Loucy (cell line): ENCODE data around the gene SUCLG2.
"Not testable (repeated sequence)": the region's sequence is repeated elsewhere in the genome, so short reads cannot be mapped to it uniquely, and the experiment has no call there.

Experiments
- EZH2phosphoT487 ChIP-seq: fragments of 200-600 bp; IDR thresholded peaks from 2 replicates; pipeline ENCODE4 v1.6.1; 2018; ENCODE audit warnings: antibody characterized with exemption, mild to moderate bottlenecking, moderate library complexity, borderline replicate concordance
- TF ChIP-seq, protein P1 (sequence below): fragments of 200-600 bp; sonication (generic); conservative IDR thresholded peaks from 2 replicates; pipeline ENCODE4 v1.5.1; 2014; ENCODE audit warnings: mild to moderate bottlenecking, antibody characterized with exemption, low read length

DNA sequence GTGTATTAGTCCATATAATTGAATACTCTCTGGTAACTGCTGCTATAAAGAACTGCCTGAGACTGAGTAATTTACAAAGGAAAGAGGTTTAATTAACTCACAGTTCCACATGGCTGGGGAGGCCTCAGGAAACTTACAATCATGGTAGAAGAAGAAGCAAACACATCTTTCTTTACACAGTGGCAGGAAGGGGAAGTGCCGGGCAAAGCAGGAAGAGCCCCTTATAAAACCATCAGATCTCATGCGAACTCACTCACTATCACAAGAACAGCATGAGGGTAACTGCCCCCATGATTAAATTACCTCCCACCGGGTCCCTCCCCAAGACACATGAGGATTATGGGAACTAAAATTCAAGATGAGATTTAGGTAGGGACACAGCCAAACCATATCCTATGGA lies 69.8 kb downstream of the SUCLG2 start:
- TF ChIP-seq, protein P1, sequence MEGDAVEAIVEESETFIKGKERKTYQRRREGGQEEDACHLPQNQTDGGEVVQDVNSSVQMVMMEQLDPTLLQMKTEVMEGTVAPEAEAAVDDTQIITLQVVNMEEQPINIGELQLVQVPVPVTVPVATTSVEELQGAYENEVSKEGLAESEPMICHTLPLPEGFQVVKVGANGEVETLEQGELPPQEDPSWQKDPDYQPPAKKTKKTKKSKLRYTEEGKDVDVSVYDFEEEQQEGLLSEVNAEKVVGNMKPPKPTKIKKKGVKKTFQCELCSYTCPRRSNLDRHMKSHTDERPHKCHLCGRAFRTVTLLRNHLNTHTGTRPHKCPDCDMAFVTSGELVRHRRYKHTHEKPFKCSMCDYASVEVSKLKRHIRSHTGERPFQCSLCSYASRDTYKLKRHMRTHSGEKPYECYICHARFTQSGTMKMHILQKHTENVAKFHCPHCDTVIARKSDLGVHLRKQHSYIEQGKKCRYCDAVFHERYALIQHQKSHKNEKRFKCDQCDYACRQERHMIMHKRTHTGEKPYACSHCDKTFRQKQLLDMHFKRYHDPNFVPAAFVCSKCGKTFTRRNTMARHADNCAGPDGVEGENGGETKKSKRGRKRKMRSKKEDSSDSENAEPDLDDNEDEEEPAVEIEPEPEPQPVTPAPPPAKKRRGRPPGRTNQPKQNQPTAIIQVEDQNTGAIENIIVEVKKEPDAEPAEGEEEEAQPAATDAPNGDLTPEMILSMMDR, result not testable (repeated sequence)
- TF ChIP-seq EZH2phosphoT487, result not testable (repeated sequence)
